ENCODE measurements around the gene FCF1. TPM values are rescaled to one million over a fixed set of nuclear protein-coding genes. Genes with fewer than 3 reads are reported as not detected.

Gene FCF1
- total and polyA plus RNA-seq, 9 of the 15 experiments (the other 6 are each of a cell fraction or from before 2014, with no cell fraction given), result 6.8 to 91.9 (median 40.0) TPM

- TF ChIP-seq XRCC5 (IDR thresholded peaks at IDR 0.05; ENCODE audit: low read depth, low read length) (no peak), GTF2E2 (tag; IDR thresholded peaks at IDR 0.05) (no peak), RBFOX2 (IDR thresholded peaks at IDR 0.05; ENCODE audit: low read depth, low read length) (peak; percentile 59), ZFP91 (CRISPR knock-in tag; IDR thresholded peaks at IDR 0.05) (no peak), ETV1 (tag; conservative IDR thresholded peaks at IDR 0.05; ENCODE audit: low read depth) (no peak), NFE2L1 (tag; IDR thresholded peaks at IDR 0.05; ENCODE audit: borderline replicate concordance, low read depth) (no peak), CHD7 (IDR thresholded peaks at IDR 0.05; ENCODE audit: low read depth, low read length) (no peak), NFXL1 (CRISPR knock-in tag; IDR thresholded peaks at IDR 0.05) (no peak), ZBTB49 (CRISPR knock-in tag; IDR thresholded peaks at IDR 0.05; ENCODE audit: borderline replicate concordance) (no peak), PHTF2 (CRISPR knock-in tag; IDR thresholded peaks at IDR 0.05) (no peak), ZNF239 (CRISPR knock-in tag; IDR thresholded peaks at IDR 0.05) (no peak)
Observed at GRCh38 chr14:74712499-74713394, at the start of gene FCF1, which contains the start of gene AREL1 (continued).
